ENCODE measurements around the gene CD300LB. TPM values are rescaled to one million over a fixed set of nuclear protein-coding genes. Genes with fewer than 3 reads are reported as not detected.

Gene CD300LB
- total RNA-seq, 1 experiment from 2014 or later: not detected

DNA sequence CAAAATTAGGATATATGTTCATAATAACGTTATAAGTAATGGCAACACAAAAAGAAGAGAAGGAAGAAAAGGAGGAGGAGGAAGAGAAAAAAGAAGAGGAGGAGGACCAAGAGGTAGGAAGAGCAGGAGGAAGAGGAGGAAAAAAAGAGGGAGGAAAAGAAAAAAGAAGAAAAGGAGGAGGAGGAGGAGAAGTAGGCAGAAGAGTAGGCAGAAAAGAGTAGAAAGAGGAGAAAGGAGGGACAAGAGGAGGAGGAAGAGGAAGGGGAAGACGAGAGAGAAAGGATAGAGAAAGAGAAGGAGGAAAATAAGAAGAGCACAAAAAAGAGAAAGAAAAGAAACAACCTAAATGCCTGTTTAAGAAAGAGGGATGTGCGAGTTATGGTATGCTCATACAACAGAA, 5.6 kb upstream of the CD300LB start:
- H3K18ac ChIP-seq (ENCODE audit: insufficient read length, low read depth, low read length): no peak overlapping the region
- no peaks in the 10 kb centered on the region; the same call in 1 of the 2 replicates for H3K4me1 ChIP-seq (ENCODE audit: insufficient read depth, low read length)
- no peaks in the 10 kb centered on the region for H3K23me2 ChIP-seq (ENCODE audit: insufficient read length, low read depth, low read length, poor library complexity, severe bottlenecking)
- H2BK20ac ChIP-seq (ENCODE audit: low read depth, low read length, poor library complexity, severe bottlenecking): no peak overlapping the region
- H4K20me1 ChIP-seq (ENCODE audit: control insufficient read depth, insufficient read depth, insufficient read length): no peaks in the 10 kb centered on the region
- H3K9ac ChIP-seq (ENCODE audit: extremely low read depth, insufficient read length, low read length): no peak overlapping the region
- no peak overlapping the region for H3K23ac ChIP-seq (ENCODE audit: insufficient read length, low read depth, low read length)
- H4K91ac ChIP-seq (ENCODE audit: insufficient read length, low read depth, low read length): no peak overlapping the region
- H3T11ph ChIP-seq (ENCODE audit: low read length): no peak overlapping the region
- no peak overlapping the region for H3K4me2 ChIP-seq (ENCODE audit: insufficient read depth, insufficient read length, low read length)
- H2BK120ac ChIP-seq (ENCODE audit: low read depth, low read length, poor library complexity, severe bottlenecking): no peak overlapping the region
- no peak overlapping the region for H3K27ac ChIP-seq (ENCODE audit: insufficient read length, low read depth, low read length)
- H2BK12ac ChIP-seq (ENCODE audit: insufficient read length, low read depth, low read length): no peak overlapping the region
- no peak overlapping the region for H3K4ac ChIP-seq (ENCODE audit: low read depth, low read length)
- H3K14ac ChIP-seq (ENCODE audit: insufficient read depth, low read length): no peak overlapping the region
- H2BK5ac ChIP-seq (ENCODE audit: insufficient read length, low read length): no peak overlapping the region
- no peak overlapping the region for H2AFZ ChIP-seq (ENCODE audit: low read length)
- H4K5ac ChIP-seq (ENCODE audit: insufficient read length, low read depth, low read length): no peak overlapping the region
- Mint-ChIP-seq H3K9me3 (no peaks in the 10 kb centered on the region; a peak in 2 of 5 replicates), H3K27me3 (ENCODE audit: low read depth) (peaks cover 55% of the 10 kb centered on the region), H3K4me1 (peaks cover 5 to 6% of the 10 kb centered on the region in 2 experiments; a peak in 3 of 4 replicates), H3K27ac (no peak overlapping the region), H3K4me3 (no peak overlapping the region), H3K36me3 (ENCODE audit: insufficient read depth in 1 of 3, low read depth in 3 of 3) (no peaks in the 10 kb centered on the region; a peak in 1 of 7 replicates)
- no peaks in the 10 kb centered on the region for H3K79me2 ChIP-seq (ENCODE audit: insufficient read depth, low read length)
- H3K9me3 ChIP-seq (ENCODE audit: control insufficient read depth, low read depth, low read length): no peaks in the 10 kb centered on the region
- no peak for DNase-seq
- H3K27me3 ChIP-seq (ENCODE audit: insufficient read depth, low read length): no peaks in the 10 kb centered on the region
- no peak overlapping the region for H4K8ac ChIP-seq (replicated peaks; ENCODE audit: insufficient read length, low read depth, low read length)
- no peaks in the 10 kb centered on the region for H3K79me1 ChIP-seq (ENCODE audit: insufficient read depth, low read depth, low read length, poor library complexity, severe bottlenecking)
- no peak overlapping the region for H3K56ac ChIP-seq (ENCODE audit: insufficient read length, low read depth, low read length)
- H2BK15ac ChIP-seq (ENCODE audit: low read depth, low read length): no peak overlapping the region
- TF ChIP-seq, protein P1, sequence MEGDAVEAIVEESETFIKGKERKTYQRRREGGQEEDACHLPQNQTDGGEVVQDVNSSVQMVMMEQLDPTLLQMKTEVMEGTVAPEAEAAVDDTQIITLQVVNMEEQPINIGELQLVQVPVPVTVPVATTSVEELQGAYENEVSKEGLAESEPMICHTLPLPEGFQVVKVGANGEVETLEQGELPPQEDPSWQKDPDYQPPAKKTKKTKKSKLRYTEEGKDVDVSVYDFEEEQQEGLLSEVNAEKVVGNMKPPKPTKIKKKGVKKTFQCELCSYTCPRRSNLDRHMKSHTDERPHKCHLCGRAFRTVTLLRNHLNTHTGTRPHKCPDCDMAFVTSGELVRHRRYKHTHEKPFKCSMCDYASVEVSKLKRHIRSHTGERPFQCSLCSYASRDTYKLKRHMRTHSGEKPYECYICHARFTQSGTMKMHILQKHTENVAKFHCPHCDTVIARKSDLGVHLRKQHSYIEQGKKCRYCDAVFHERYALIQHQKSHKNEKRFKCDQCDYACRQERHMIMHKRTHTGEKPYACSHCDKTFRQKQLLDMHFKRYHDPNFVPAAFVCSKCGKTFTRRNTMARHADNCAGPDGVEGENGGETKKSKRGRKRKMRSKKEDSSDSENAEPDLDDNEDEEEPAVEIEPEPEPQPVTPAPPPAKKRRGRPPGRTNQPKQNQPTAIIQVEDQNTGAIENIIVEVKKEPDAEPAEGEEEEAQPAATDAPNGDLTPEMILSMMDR (conservative IDR thresholded peaks at IDR 0.05): no peak
- no peak overlapping the region for H2AK5ac ChIP-seq (ENCODE audit: insufficient read length, low read length)
- WGBS (ENCODE audit: extremely low coverage, insufficient read length, low lambda C conversion rate): no CpG with 5 or more reads among the region's 3 CpGs
